B cell (primary cell): ENCODE results near the gene CACNB4. TPM values are rescaled to one million over a fixed set of nuclear protein-coding genes. Genes with fewer than 3 reads are reported as not detected.
A peak's percentile ranks its signal among the peaks of the same experiment; 100 is the strongest.

ENCODE experiments used
- ATAC-seq: fragments of 200-7000 bp; cut with Tn5 transposase; one replicate; pipeline ENCODE4 v1.10.0; 2021; ENCODE audit warnings: low read depth, mild to moderate bottlenecking, moderate number of reproducible peaks, moderate library complexity
- CTCF ChIA-PET: fragments of 350-600 bp; sonication (Branson Sonifier 250); formaldehyde crosslinking; loops from one replicate; lab custom pipeline; 2021; ENCODE audit warnings: antibody characterized with exemption, inconsistent platforms; lab: Charles Lee
- POLR2A ChIA-PET: fragments of 350-600 bp; sonication (Branson Sonifier 250); formaldehyde crosslinking; loops from one replicate; lab custom pipeline; 2021; ENCODE audit warnings: antibody characterized with exemption; lab: Charles Lee
- DNase-seq: peaks from one replicate; pipeline ENCODE4 v3.0.0; 2013
- H2AFZ ChIP-seq: 2 replicates; pipeline ENCODE4 v1.6.1; 2012; ENCODE audit warnings: mild to moderate bottlenecking, low read depth, low read length; ENCODE audit not compliant: insufficient read depth, poor library complexity, severe bottlenecking
- H3K27ac ChIP-seq, 2 donors: 1 replicate in 1 of 2; 2 replicates in 1 of 2; pipeline ENCODE4 v1.5.1; 2012 to 2013; ENCODE audit warnings: low read length in 2 of 2, mild to moderate bottlenecking in 2 of 2, moderate library complexity in 1 of 2
- H3K27me3 ChIP-seq, 4 experiments: fragments of 200-600 bp in 1 of 4; sonication (generic) in 1 of 4; replicated peaks in 1 of 4; 1 replicate in 2 of 4; 2 replicates in 2 of 4; pipeline versions ENCODE4 v1.6.1 to v1.7.0; 2013 to 2016; ENCODE audit warnings: low read length in 3 of 4, mild to moderate bottlenecking in 2 of 4, mixed read lengths in 1 of 4, moderate library complexity in 1 of 4; ENCODE audit not compliant: insufficient read depth in 4 of 4, control insufficient read depth in 3 of 4; ENCODE audit errors: control extremely low read depth in 1 of 4
- H3K36me3 ChIP-seq, 2 experiments: replicated peaks in 1 of 2; 1 replicate in 1 of 2; 2 replicates in 1 of 2; pipeline versions ENCODE4 v1.6.1 to v1.7.1; 2013; ENCODE audit warnings: low read length in 1 of 2; ENCODE audit not compliant: insufficient read depth in 2 of 2, control insufficient read depth in 1 of 2; ENCODE audit errors: control extremely low read depth in 1 of 2, extremely low read depth in 1 of 2
- H3K4me1 ChIP-seq, 2 donors: fragments of 200-600 bp in 1 of 2; sonication (generic) in 1 of 2; 1 replicate in 1 of 2; 2 replicates in 1 of 2; pipeline versions ENCODE4 v1.5.1 to v1.6.1; 2013 to 2017; ENCODE audit warnings: low read length in 2 of 2; ENCODE audit not compliant: control insufficient read depth in 2 of 2, insufficient read depth in 2 of 2
- H3K4me2 ChIP-seq: replicated peaks from 2 replicates; pipeline ENCODE3; 2012; ENCODE audit warnings: mild to moderate bottlenecking, low read depth, low read length; ENCODE audit not compliant: poor library complexity, severe bottlenecking
- H3K4me3 ChIP-seq, 5 experiments: fragments of 200-600 bp in 1 of 5; sonication (generic) in 1 of 5; 1 replicate in 3 of 5; 2 replicates in 2 of 5; pipeline versions ENCODE4 v1.5.1 to v1.7.0; 2011 to 2016; ENCODE audit warnings: low read length in 4 of 5, mild to moderate bottlenecking in 4 of 5, low read depth in 2 of 5, control low read depth in 1 of 5, moderate library complexity in 1 of 5; ENCODE audit not compliant: insufficient read depth in 1 of 5; ENCODE audit errors: control extremely low read depth in 1 of 5, extremely low read depth in 1 of 5
- H3K79me2 ChIP-seq: fragments of 200-600 bp; sonication (generic); one replicate; pipeline ENCODE4 v1.6.0; 2016; ENCODE audit warnings: low read length; ENCODE audit not compliant: control insufficient read depth, insufficient read depth
- H3K9ac ChIP-seq: fragments of 200-600 bp; sonication (generic); 2 replicates; pipeline ENCODE4 v1.6.1; 2017; ENCODE audit warnings: mild to moderate bottlenecking, low read length, moderate library complexity
- H3K9me3 ChIP-seq, 3 donors: one replicate each; pipeline versions ENCODE4 v1.6.1 to v1.7.1; 2013; ENCODE audit warnings: low read length in 2 of 3; ENCODE audit not compliant: control insufficient read depth in 2 of 3, insufficient read depth in 1 of 3; ENCODE audit errors: control extremely low read depth in 1 of 3
- H4K20me1 ChIP-seq: 2 replicates; pipeline ENCODE4 v1.6.0; 2012; ENCODE audit warnings: mild to moderate bottlenecking, low read length; ENCODE audit not compliant: insufficient read depth, control insufficient read depth, poor library complexity, severe bottlenecking
- H3K27ac Mint-ChIP-seq: one replicate; pipeline ENCODE4 v1.8.0; 2021; ENCODE audit warnings: mixed read lengths
- H3K27me3 Mint-ChIP-seq: one replicate; pipeline ENCODE4 v1.8.0; 2021; ENCODE audit warnings: mixed read lengths
- H3K4me1 Mint-ChIP-seq: one replicate; pipeline ENCODE4 v1.8.0; 2021; ENCODE audit warnings: mixed read lengths
- H3K4me3 Mint-ChIP-seq: one replicate; pipeline ENCODE4 v1.8.0; 2021; ENCODE audit warnings: mixed read lengths
- H3K9me3 Mint-ChIP-seq: one replicate; pipeline ENCODE4 v1.8.0; 2022; ENCODE audit warnings: mixed read lengths; ENCODE audit not compliant: insufficient read depth
- EZH2 ChIP-seq: IDR thresholded peaks from 2 replicates; pipeline ENCODE4 v1.6.1; 2012; ENCODE audit warnings: borderline replicate concordance, low read depth, mild to moderate bottlenecking, moderate library complexity, low read length; ENCODE audit not compliant: insufficient read depth, poor library complexity, severe bottlenecking
- WGBS: methylation state at CpG from one replicate; pipeline ENCODE4 v1.1.5; 2013; ENCODE audit warnings: missing lambda C conversion rate; ENCODE audit not compliant: insufficient coverage; 5-methylcytosine and 5-hydroxymethylcytosine counted together
- intact Hi-C: fragments of 100-400 bp; cut with micrococcal nuclease; formaldehyde crosslinking; loops from one replicate; pipeline ENCODE4 v1.10.0; 2022
- polyA plus RNA-seq: library from polyadenylated mRNA; depleted of rRNA; stranded (reverse); fragments of >200 nt; gene quantifications from 2 replicates; pipeline ENCODE4 v1.2.3, GENCODE V29; 2012
- total RNA-seq, 2 donors: library from RNA; stranded (reverse); fragments of 120-200 nt in 1 of 2; gene quantifications; 1 replicate in 1 of 2; 2 replicates in 1 of 2; pipeline versions ENCODE4 v1.2.3 to v1.2.4, GENCODE V29; 2013 to 2022
- TF ChIP-seq, protein P1 (sequence below): fragments of 200-600 bp; IDR thresholded peaks from one replicate; pipeline ENCODE4 v1.8.0; 2022; ENCODE audit warnings: antibody characterized with exemption, mild to moderate bottlenecking

The CACNB4 gene
- total and polyA plus RNA-seq, 2 donors (not counting 1 experiment from before 2014, with no cell fraction given) = 0.12 to 1.4 TPM

DNA sequence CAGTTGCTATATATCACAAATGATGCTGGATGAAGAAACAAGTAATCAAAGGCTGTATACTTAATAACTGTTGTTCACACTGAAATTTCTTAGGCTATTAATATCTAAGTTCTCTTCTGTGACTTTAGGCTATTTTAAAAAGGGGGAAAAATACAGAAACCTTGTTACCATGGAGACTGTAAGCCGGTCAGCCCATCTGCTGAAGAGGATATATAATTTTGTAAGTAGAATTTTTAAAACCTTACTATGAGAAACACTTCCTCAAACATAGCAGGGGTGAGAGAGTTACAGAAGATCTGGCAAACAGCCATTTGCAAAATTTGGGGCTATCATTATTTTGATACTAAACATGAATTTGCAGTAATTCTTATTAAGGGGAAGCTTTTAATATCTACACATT is 27.8 kb downstream of the CACNB4 start:
- intact Hi-C loops = no loop called here
- no peaks in the 10 kb centered on the region for H3K27me3 Mint-ChIP-seq
- Histone ChIP-seq H3K4me3 (no peak overlapping the region), H3K36me3 (no peaks in the 10 kb centered on the region), H2AFZ (peak overlapping the region; percentile 51), H3K4me1 (peaks cover 8 to 12% of the 10 kb centered on the region in 2 donors), H3K4me2 (peak overlapping the region; percentile 44), H3K27ac (peak overlapping the region in 1 of 2 donors; percentile 41), H3K79me2 (no peaks in the 10 kb centered on the region), H4K20me1 (no peaks in the 10 kb centered on the region), H3K9ac (no peak overlapping the region), H3K27me3 (no peaks in the 10 kb centered on the region), H3K9me3 (no peaks in the 10 kb centered on the region)
- no peaks in the 10 kb centered on the region for H3K9me3 Mint-ChIP-seq
- TF ChIP-seq, protein P1, sequence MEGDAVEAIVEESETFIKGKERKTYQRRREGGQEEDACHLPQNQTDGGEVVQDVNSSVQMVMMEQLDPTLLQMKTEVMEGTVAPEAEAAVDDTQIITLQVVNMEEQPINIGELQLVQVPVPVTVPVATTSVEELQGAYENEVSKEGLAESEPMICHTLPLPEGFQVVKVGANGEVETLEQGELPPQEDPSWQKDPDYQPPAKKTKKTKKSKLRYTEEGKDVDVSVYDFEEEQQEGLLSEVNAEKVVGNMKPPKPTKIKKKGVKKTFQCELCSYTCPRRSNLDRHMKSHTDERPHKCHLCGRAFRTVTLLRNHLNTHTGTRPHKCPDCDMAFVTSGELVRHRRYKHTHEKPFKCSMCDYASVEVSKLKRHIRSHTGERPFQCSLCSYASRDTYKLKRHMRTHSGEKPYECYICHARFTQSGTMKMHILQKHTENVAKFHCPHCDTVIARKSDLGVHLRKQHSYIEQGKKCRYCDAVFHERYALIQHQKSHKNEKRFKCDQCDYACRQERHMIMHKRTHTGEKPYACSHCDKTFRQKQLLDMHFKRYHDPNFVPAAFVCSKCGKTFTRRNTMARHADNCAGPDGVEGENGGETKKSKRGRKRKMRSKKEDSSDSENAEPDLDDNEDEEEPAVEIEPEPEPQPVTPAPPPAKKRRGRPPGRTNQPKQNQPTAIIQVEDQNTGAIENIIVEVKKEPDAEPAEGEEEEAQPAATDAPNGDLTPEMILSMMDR = no peak
- no peak for TF ChIP-seq EZH2
- H3K27ac Mint-ChIP-seq = no peak overlapping the region
- WGBS = no CpG with 5 or more reads among the region's 1 CpG
- H3K4me1 Mint-ChIP-seq = peaks cover 13% of the 10 kb centered on the region
- no peak overlapping the region for H3K4me3 Mint-ChIP-seq
- ChIA-PET CTCF (no interaction called here), POLR2A (no interaction called here)
- no peak for ATAC-seq
- peak; percentile 12 for DNase-seq

DNA sequence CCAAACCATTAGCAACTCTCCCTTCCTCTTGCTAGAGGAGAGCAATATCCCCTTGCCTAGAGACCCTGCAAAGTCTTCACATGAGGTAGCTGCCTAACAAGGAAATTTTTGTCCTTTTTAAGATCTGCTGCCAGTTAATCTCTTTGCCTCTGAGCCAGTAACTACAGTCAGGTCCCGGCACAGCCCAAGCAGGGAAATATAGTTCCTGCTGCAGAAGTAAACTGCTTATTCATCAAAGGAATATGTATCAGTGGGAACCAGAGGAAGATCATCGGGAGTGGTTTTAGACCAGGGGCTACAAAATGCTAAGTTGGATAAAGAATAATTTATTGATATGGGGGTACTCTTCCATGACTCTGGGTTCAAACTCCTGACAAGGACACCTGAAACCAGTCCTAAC is 30.6 kb downstream of the CACNB4 start:
- H3K27ac ChIP-seq = no peak overlapping the region
- H3K27ac Mint-ChIP-seq = no peak overlapping the region
- ChIA-PET POLR2A (no interaction called here), CTCF (no interaction called here)
- intact Hi-C loops = no loop called here
- H3K4me1 Mint-ChIP-seq = peaks cover 13% of the 10 kb centered on the region
- no peak overlapping the region for H2AFZ ChIP-seq
- H3K9ac ChIP-seq = no peak overlapping the region
- peaks cover 8 to 12% of the 10 kb centered on the region in 2 donors for H3K4me1 ChIP-seq
- H3K79me2 ChIP-seq = no peaks in the 10 kb centered on the region
- H3K9me3 Mint-ChIP-seq = no peaks in the 10 kb centered on the region
- H3K4me2 ChIP-seq = no peak overlapping the region
- TF ChIP-seq, protein P1 = no peak
- no peak for TF ChIP-seq EZH2
- H3K36me3 ChIP-seq = no peaks in the 10 kb centered on the region
- no peaks in the 10 kb centered on the region for H3K27me3 Mint-ChIP-seq
- H3K4me3 ChIP-seq = no peak overlapping the region
- H3K27me3 ChIP-seq = no peaks in the 10 kb centered on the region
- ATAC-seq = no peak
- no peak for DNase-seq
- H4K20me1 ChIP-seq = no peaks in the 10 kb centered on the region
- no peak overlapping the region for H3K4me3 Mint-ChIP-seq
- WGBS = 80% methylated on average over 2 of the region's 2 CpGs
- H3K9me3 ChIP-seq = no peaks in the 10 kb centered on the region
